Hepatocyte (in vitro differentiated cells): ENCODE results near the gene CLDN6. TPM values are rescaled to one million over a fixed set of nuclear protein-coding genes. Genes with fewer than 3 reads are reported as not detected.
A peak's percentile ranks its signal among the peaks of the same experiment; 100 is the strongest.

Source experiments
- DNase-seq: peaks from one replicate; pipeline ENCODE4 v3.0.0-alpha.2; 2016; ENCODE audit warnings: low spot score
- H2AFZ ChIP-seq: fragments of 200-600 bp; sonication (generic); 2 replicates; pipeline ENCODE4 v1.6.0; 2016; ENCODE audit warnings: antibody characterized with exemption, mild to moderate bottlenecking
- H3K27ac ChIP-seq: fragments of 200-600 bp; sonication (generic); 2 replicates; pipeline ENCODE4 v1.5.1; 2016; ENCODE audit warnings: mild to moderate bottlenecking
- H3K27me3 ChIP-seq: fragments of 200-600 bp; sonication (generic); 2 replicates; pipeline ENCODE4 v1.6.1; 2016
- H3K36me3 ChIP-seq: fragments of 200-600 bp; sonication (generic); replicated peaks from 2 replicates; pipeline ENCODE4 v1.5.1; 2016; ENCODE audit warnings: low read depth; ENCODE audit not compliant: insufficient read depth
- H3K4me1 ChIP-seq: fragments of 200-600 bp; sonication (generic); 2 replicates; pipeline ENCODE4 v1.5.1; 2016; ENCODE audit warnings: mild to moderate bottlenecking, moderate library complexity; ENCODE audit not compliant: insufficient read depth
- H3K4me2 ChIP-seq: fragments of 200-600 bp; sonication (generic); 2 replicates; pipeline ENCODE4 v1.6.0; 2016
- H3K4me3 ChIP-seq: fragments of 200-600 bp; sonication (generic); 2 replicates; pipeline ENCODE4 v1.5.1; 2016; ENCODE audit warnings: mild to moderate bottlenecking
- H3K79me2 ChIP-seq: fragments of 200-600 bp; sonication (generic); 2 replicates; pipeline ENCODE4 v1.6.0; 2017; ENCODE audit warnings: mild to moderate bottlenecking
- H3K9me2 ChIP-seq: fragments of 200-600 bp; sonication (generic); replicated peaks from 2 replicates; pipeline ENCODE4 v1.6.0; 2017; ENCODE audit warnings: mild to moderate bottlenecking; ENCODE audit not compliant: insufficient read depth
- H3K9me3 ChIP-seq: fragments of 200-600 bp; sonication (generic); 2 replicates; pipeline ENCODE4 v1.5.1; 2016; ENCODE audit warnings: low read depth, mild to moderate bottlenecking
- H4K20me1 ChIP-seq: fragments of 200-600 bp; sonication (generic); 2 replicates; pipeline ENCODE4 v1.6.0; 2016; ENCODE audit warnings: mild to moderate bottlenecking; ENCODE audit not compliant: insufficient read depth, poor library complexity, severe bottlenecking
- EZH2 ChIP-seq: fragments of 200-600 bp; sonication (generic); IDR thresholded peaks from 2 replicates; pipeline ENCODE4 v1.6.1; 2016; ENCODE audit warnings: antibody characterized with exemption, mild to moderate bottlenecking, borderline replicate concordance
- EZH2phosphoT487 ChIP-seq: fragments of 200-600 bp; sonication (generic); IDR thresholded peaks from one replicate; pipeline ENCODE4 v1.6.1; 2018; ENCODE audit warnings: antibody characterized with exemption, mild to moderate bottlenecking, low read depth, moderate library complexity; ENCODE audit not compliant: unreplicated experiment, severe bottlenecking
- WGBS: methylation state at CpG from one replicate; pipeline ENCODE4 v1.1.6; 2016; ENCODE audit warnings: low lambda C conversion rate; ENCODE audit errors: missing lambda C conversion rate; 5-methylcytosine and 5-hydroxymethylcytosine counted together
- polyA plus RNA-seq: library from polyadenylated mRNA; unstranded; fragments of >200 nt; fragmentation: Nextera tagmentation; extraction: Ambion mirVana; gene quantifications from 2 replicates; pipeline ENCODE4 v1.2.1, GENCODE V29; 2016
- total RNA-seq: library from RNA; depleted of rRNA; stranded (reverse); fragments of >200 nt; gene quantifications from 2 replicates; pipeline ENCODE4 v1.2.3, GENCODE V29; 2014
- TF ChIP-seq, protein P1 (sequence below): fragments of 200-600 bp; sonication (generic); IDR thresholded peaks from 2 replicates; pipeline ENCODE4 v1.5.1; 2016; ENCODE audit warnings: antibody characterized with exemption, mild to moderate bottlenecking; ENCODE audit not compliant: poor library complexity

Gene CLDN6
- total and polyA plus RNA-seq, 2 experiments from 2014 or later = 258 to 568 TPM

DNA sequence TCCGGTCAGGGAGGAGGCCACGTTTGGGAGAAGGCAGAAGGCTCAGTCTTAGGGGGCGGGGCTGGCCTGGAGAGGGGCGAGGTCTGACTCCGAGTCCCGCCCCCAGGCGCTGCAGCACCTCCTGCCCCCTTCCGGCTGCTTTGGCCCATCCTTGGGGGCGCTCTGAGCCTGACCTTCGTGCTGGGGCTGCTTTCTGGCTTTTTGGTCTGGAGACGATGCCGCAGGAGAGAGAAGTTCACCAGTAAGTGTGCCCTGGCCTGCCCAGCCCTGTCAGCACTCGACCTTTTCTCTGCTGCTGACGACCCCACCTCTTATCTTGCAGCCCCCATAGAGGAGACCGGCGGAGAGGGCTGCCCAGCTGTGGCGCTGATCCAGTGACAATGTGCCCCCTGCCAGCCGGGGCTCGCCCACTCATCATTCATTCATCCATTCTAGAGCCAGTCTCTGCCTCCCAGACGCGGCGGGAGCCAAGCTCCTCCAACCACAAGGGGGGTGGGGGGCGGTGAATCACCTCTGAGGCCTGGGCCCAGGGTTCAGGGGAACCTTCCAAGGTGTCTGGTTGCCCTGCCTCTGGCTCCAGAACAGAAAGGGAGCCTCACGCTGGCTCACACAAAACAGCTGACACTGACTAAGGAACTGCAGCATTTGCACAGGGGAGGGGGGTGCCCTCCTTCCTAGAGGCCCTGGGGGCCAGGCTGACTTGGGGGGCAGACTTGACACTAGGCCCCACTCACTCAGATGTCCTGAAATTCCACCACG is 3.6 kb upstream of the CLDN6 start:
- no peak overlapping the region for H2AFZ ChIP-seq
- peak overlapping the region; percentile 98 for H3K27ac ChIP-seq
- no peaks in the 10 kb centered on the region for H3K9me2 ChIP-seq
- no peak for TF ChIP-seq EZH2phosphoT487
- TF ChIP-seq, protein P1, sequence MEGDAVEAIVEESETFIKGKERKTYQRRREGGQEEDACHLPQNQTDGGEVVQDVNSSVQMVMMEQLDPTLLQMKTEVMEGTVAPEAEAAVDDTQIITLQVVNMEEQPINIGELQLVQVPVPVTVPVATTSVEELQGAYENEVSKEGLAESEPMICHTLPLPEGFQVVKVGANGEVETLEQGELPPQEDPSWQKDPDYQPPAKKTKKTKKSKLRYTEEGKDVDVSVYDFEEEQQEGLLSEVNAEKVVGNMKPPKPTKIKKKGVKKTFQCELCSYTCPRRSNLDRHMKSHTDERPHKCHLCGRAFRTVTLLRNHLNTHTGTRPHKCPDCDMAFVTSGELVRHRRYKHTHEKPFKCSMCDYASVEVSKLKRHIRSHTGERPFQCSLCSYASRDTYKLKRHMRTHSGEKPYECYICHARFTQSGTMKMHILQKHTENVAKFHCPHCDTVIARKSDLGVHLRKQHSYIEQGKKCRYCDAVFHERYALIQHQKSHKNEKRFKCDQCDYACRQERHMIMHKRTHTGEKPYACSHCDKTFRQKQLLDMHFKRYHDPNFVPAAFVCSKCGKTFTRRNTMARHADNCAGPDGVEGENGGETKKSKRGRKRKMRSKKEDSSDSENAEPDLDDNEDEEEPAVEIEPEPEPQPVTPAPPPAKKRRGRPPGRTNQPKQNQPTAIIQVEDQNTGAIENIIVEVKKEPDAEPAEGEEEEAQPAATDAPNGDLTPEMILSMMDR = peak; percentile 44
- no peaks in the 10 kb centered on the region for H3K9me3 ChIP-seq
- 15% methylated on average over 18 of the region's 25 CpGs for WGBS
- H4K20me1 ChIP-seq = peaks cover 5% of the 10 kb centered on the region
- peaks cover 29% of the 10 kb centered on the region for H3K4me1 ChIP-seq
- peak overlapping the region; percentile 96 for H3K4me3 ChIP-seq
- H3K79me2 ChIP-seq = peaks cover 38% of the 10 kb centered on the region
- no peaks in the 10 kb centered on the region for H3K27me3 ChIP-seq
- DNase-seq = peak; percentile 93
- H3K36me3 ChIP-seq = no peaks in the 10 kb centered on the region
- H3K4me2 ChIP-seq = peak overlapping the region; percentile 99

- TF ChIP-seq EZH2 (no peak), EZH2phosphoT487 (no peak)
- TF ChIP-seq, protein P1 = no peak
- Histone ChIP-seq H3K4me2 (peak overlapping the region; percentile 99), H3K9me3 (no peaks in the 10 kb centered on the region), H4K20me1 (peaks cover 9% of the 10 kb centered on the region), H3K9me2 (no peaks in the 10 kb centered on the region), H3K4me3 (peak overlapping the region; percentile 96), H3K27ac (peak overlapping the region; percentile 98), H3K36me3 (no peaks in the 10 kb centered on the region), H2AFZ (no peak overlapping the region), H3K79me2 (peaks cover 43% of the 10 kb centered on the region), H3K27me3 (no peaks in the 10 kb centered on the region), H3K4me1 (peaks cover 29% of the 10 kb centered on the region)
- DNase-seq = peak; percentile 95
- 3% methylated on average over 28 of the region's 57 CpGs for WGBS
These were observed 2.8 kb upstream of the CLDN6 start for GRCh38 chr16:3020604-3021448.

GRCh38 chr16:3020247-3020603 is 2.2 kb upstream of the CLDN6 start, which contains the start of gene TNFRSF12A:
TNFRSF12A (plus strand) TSS chr16:3020368; CDS start chr16:3020398, 30 bp downstream.
- Histone ChIP-seq H3K4me3 (peak within 1 kb of the TSS; percentile 96), H3K9me2 (no peaks in the 10 kb centered on the region), H3K36me3 (no peaks in the 10 kb centered on the region), H3K79me2 (peaks cover 41% of the 10 kb centered on the region), H3K9me3 (no peaks in the 10 kb centered on the region), H3K4me1 (peaks cover 29% of the 10 kb centered on the region), H3K4me2 (peak within 1 kb of the TSS; percentile 99), H4K20me1 (peaks cover 9% of the 10 kb centered on the region), H3K27me3 (no peaks in the 10 kb centered on the region), H3K27ac (peak within 1 kb of the TSS; percentile 98), H2AFZ (no peak within 1 kb of the TSS)
- WGBS = 0% methylated on average over 24 of the region's 49 CpGs
- TF ChIP-seq, protein P1 = no peak
- TF ChIP-seq EZH2 (no peak), EZH2phosphoT487 (no peak)
- DNase-seq = peak; percentile 95
